ENCODE measurements around the gene TMBIM1.
A peak's percentile ranks its signal among the peaks of the same experiment; 100 is the strongest.

DNA sequence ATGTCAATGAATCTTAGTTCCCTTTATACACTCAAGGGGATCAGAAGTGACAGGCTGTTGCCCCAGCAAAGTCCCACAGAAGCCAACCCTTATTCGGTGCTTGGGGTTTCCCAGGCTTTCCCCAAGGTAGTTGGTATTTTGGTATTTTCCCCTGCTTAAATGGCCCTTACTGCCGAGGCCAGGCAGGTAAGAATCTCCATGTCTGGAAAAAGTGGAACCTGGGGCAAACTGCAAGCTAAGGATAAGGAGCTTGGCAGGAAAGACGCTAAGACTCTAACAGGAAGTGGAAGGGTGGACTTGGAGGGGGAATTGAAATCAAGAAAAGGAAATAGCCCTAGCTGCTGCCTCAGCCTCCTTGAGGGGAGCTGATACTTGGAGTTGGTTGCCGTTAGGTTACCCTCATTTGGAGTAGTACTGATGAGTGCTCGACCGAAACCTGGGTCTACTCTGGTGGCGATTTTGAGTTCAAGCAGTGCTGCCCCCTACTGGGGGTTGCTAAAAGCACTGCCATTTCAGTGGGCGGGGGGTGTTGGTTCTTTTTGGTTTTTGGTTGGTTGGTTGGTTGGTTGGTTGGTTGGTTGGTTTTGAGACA is 34.8 kb downstream of the TMBIM1 start:
- TF ChIP-seq, protein P1, sequence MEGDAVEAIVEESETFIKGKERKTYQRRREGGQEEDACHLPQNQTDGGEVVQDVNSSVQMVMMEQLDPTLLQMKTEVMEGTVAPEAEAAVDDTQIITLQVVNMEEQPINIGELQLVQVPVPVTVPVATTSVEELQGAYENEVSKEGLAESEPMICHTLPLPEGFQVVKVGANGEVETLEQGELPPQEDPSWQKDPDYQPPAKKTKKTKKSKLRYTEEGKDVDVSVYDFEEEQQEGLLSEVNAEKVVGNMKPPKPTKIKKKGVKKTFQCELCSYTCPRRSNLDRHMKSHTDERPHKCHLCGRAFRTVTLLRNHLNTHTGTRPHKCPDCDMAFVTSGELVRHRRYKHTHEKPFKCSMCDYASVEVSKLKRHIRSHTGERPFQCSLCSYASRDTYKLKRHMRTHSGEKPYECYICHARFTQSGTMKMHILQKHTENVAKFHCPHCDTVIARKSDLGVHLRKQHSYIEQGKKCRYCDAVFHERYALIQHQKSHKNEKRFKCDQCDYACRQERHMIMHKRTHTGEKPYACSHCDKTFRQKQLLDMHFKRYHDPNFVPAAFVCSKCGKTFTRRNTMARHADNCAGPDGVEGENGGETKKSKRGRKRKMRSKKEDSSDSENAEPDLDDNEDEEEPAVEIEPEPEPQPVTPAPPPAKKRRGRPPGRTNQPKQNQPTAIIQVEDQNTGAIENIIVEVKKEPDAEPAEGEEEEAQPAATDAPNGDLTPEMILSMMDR (IDR thresholded peaks at IDR 0.05; ENCODE audit: extremely low read depth in 1 of 2, insufficient read depth in 1 of 2, low read depth in 1 of 2, low read length in 2 of 2): peak; percentile 60 to 69
- TF ChIP-seq JUN (IDR thresholded peaks at IDR 0.05; ENCODE audit: borderline replicate concordance, insufficient read depth, insufficient read length, low read depth) (no peak), POLR2A (IDR thresholded peaks at IDR 0.05; ENCODE audit: low read depth, low read length) (peak; percentile 24), FOS (IDR thresholded peaks at IDR 0.05; ENCODE audit: borderline replicate concordance, insufficient read depth, low read length) (no peak), EZH2 (IDR thresholded peaks at IDR 0.05; ENCODE audit: borderline replicate concordance, low read depth, low read length, severe bottlenecking) (no peak)
- TF ChIP-seq, protein P2, sequence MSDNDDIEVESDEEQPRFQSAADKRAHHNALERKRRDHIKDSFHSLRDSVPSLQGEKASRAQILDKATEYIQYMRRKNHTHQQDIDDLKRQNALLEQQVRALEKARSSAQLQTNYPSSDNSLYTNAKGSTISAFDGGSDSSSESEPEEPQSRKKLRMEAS (IDR thresholded peaks at IDR 0.05; ENCODE audit: insufficient read depth, insufficient read length): no peak
